Measurements from ENCODE around the gene PREX1. TPM values are rescaled to one million over a fixed set of nuclear protein-coding genes. Genes with fewer than 3 reads are reported as not detected.

The PREX1 gene
- total and polyA plus RNA-seq, 2 experiments from 2014 or later: 2.4 to 10.3 TPM

DNA sequence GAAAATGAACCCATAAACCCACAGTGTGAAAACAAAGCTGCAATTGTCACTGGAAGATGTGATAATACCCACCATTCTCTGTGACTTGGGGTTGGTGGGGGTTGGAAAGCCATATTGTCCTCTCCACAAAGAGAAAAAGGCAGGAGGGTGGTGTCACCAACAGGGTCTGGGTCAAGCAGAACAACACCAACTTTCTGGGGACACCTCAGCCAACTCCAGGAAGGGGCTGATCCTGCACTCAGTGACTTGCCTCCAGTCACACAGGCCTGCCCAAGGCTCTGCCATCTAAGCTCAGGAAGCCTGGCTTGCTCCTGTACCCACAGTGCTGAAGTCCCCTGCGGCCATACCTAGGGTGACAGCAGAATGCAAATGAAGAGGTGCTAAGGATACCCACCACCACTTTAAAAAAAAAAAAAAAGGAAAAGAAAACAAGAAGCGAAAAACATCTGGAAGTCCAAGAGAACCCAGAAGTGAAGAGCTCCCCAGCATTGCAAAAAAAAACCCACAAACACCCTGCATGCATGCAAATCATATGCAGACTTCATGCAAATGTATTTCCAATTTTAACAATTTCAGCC is 110.6 kb downstream of the PREX1 start (continued):
- TF ChIP-seq ZNF462 (CRISPR knock-in tag; IDR thresholded peaks at IDR 0.05): no peak
- TF ChIP-seq STAT1 (IDR thresholded peaks at IDR 0.05; ENCODE audit: unreplicated experiment): no peak
- TF ChIP-seq NANOG (IDR thresholded peaks at IDR 0.05; ENCODE audit: borderline replicate concordance): no peak
- TF ChIP-seq ETS1 (IDR thresholded peaks at IDR 0.05): no peak
- TF ChIP-seq, protein P1, sequence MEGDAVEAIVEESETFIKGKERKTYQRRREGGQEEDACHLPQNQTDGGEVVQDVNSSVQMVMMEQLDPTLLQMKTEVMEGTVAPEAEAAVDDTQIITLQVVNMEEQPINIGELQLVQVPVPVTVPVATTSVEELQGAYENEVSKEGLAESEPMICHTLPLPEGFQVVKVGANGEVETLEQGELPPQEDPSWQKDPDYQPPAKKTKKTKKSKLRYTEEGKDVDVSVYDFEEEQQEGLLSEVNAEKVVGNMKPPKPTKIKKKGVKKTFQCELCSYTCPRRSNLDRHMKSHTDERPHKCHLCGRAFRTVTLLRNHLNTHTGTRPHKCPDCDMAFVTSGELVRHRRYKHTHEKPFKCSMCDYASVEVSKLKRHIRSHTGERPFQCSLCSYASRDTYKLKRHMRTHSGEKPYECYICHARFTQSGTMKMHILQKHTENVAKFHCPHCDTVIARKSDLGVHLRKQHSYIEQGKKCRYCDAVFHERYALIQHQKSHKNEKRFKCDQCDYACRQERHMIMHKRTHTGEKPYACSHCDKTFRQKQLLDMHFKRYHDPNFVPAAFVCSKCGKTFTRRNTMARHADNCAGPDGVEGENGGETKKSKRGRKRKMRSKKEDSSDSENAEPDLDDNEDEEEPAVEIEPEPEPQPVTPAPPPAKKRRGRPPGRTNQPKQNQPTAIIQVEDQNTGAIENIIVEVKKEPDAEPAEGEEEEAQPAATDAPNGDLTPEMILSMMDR (conservative IDR thresholded peaks at IDR 0.05; ENCODE audit: low read depth in 2 of 2): no peak

DNA sequence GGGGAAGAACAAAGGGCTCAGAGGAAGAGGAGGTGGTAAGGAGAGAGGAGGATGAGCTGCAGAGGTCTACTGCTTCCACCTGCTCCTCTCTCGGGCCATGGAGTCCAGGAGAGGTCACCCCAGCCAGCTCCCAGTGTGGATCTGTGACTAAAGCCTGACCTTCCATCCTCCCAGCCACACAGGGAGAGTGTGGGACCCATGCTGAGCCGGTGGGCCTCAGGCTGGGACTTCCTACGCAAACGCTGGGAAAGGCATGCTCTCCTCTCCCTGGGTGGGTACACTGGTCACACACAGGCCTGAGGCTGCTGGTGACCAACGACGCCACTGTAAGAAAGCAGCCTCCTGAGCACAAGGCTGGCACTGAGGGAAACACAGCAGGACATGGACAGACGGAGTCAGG is 111.3 kb downstream of the PREX1 start:
- Histone ChIP-seq H3K9me2 (ENCODE audit: insufficient read depth) (no peaks in the 10 kb centered on the region), H3K4me1 (ENCODE audit: insufficient read depth) (no peaks in the 10 kb centered on the region), H3K4me2 (no peak overlapping the region), H3F3A (replicated peaks; ENCODE audit: low read depth) (no peaks in the 10 kb centered on the region), H3K4me3 (no peak overlapping the region), H3K27ac (ENCODE audit: low read depth) (no peak overlapping the region), H2AFZ (no peak overlapping the region), H3K79me2 (replicated peaks; ENCODE audit: insufficient read depth) (no peaks in the 10 kb centered on the region), H4K20me1 (replicated peaks; ENCODE audit: insufficient read depth) (no peaks in the 10 kb centered on the region), H3K27me3 (ENCODE audit: insufficient read depth) (no peaks in the 10 kb centered on the region), H3K36me3 (ENCODE audit: insufficient read depth) (no peaks in the 10 kb centered on the region)
- Mint-ChIP-seq H3K4me1 (peaks cover 12% of the 10 kb centered on the region), H3K27me3 (ENCODE audit: insufficient read depth, low read depth, poor library complexity) (peaks cover 5% of the 10 kb centered on the region), H3K9me3 (no peaks in the 10 kb centered on the region; the same call in 2 of the 3 replicates), H3K4me3 (no peak overlapping the region), H3K36me3 (ENCODE audit: low read depth) (no peaks in the 10 kb centered on the region; the same call in 2 of the 3 replicates), H3K27ac (0 out of 2 replicates have a peak overlapping the region, but pooled peaks have one; percentile 10)
- DNase-seq (ENCODE audit: low spot score) (no peak), ATAC-seq (peak; percentile 35; the same call in 1 of the 3 replicates)
- no peak for TF ChIP-seq ZNF462 (CRISPR knock-in tag; IDR thresholded peaks at IDR 0.05)
- TF ChIP-seq EZH2 (IDR thresholded peaks at IDR 0.05; ENCODE audit: low read depth, unreplicated experiment): no peak
